GM18526 (cell line): Measurements from ENCODE around the gene KLF16.
A peak's percentile ranks its signal among the peaks of the same experiment; 100 is the strongest.

ENCODE experiments used
- POLR2A ChIP-seq: IDR thresholded peaks from 3 replicates; pipeline ENCODE4 v1.6.1; 2011; ENCODE audit not compliant: insufficient read length; ENCODE audit errors: extremely low read depth

The KLF16 gene

DNA sequence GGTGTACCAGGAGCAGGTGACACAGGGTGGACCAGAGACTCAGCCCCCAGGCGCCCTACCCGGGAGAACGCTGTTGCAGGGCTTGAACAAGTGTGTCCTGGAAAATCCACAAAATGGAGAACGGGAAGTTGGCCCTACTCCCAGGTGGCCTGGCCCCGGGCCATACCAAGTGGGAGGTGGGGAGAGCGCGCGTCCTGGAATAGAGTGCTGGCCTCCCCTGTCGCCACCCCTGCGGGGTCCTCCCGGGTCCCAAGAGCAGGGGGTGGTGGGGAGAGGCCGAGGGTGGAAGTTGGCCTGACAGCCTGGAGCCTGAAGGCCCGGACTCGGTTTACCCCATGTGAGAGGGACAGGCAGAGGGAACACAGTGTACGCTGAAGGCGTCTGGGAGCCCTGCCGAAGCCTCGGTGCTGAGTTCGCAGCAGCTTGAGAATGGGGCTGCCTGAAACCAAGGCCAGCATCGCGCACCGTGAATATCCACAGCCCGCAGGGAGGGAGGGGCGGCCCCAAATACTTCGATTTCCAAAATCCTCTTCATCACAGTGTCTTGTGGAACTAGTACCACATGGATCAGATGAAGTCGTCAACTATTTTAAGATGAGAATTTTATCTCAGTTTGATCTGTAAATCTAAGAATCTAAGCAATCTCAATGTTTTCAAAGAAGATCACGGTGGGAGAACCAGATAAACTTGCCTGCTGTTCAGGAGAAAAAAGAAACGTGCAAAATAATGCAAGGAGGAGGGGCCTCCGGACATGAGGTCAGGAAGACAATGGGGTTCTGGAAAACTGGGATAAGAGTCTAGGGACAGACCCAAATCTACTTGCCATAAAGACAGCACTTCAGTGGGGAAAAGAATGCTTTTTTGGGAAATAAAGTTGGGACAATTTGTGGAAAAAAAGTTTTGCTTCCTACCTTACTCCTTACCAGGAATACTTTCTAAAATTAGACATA, 10.4 kb upstream of the KLF16 start:
- TF ChIP-seq POLR2A: no peak

- TF ChIP-seq POLR2A: no peak
These were observed 9.6 kb upstream of the KLF16 start for GRCh38 chr19:1872807-1873523.

- TF ChIP-seq POLR2A: no peak
These were observed 8.3 kb upstream of the KLF16 start for GRCh38 chr19:1871630-1872029.

- no peak for TF ChIP-seq POLR2A
These were observed 7.8 kb upstream of the KLF16 start for GRCh38 chr19:1871140-1871597.

DNA sequence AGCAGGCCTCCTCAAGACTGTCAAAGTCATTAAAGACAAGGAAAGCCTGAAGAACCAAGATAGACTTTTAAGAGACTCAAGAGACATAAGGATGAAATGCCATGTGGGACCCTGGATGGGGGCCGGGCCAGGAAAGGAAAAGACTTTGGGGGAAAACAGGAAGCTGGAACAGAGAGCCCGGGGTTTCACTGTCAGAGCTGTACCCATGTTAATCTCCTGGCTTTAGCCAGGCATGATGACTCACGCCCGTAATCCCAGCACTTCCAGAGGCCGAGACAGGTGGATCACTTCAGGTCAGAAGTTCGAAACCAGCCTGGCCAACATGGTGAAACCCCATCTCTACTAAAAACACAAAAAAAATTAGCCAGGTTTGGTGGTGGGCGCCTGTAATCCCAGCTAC, 5.6 kb upstream of the KLF16 start:
- TF ChIP-seq POLR2A: no peak

GRCh38 chr19:1867349-1867724, 4.0 kb upstream of the KLF16 start:
- no peak for TF ChIP-seq POLR2A

GRCh38 chr19:1866693-1867348, 3.4 kb upstream of the KLF16 start:
- no peak for TF ChIP-seq POLR2A

GRCh38 chr19:1865172-1866010, 2.0 kb upstream of the KLF16 start:
- TF ChIP-seq POLR2A: no peak

- TF ChIP-seq POLR2A: peak; percentile 41
These were observed 1.2 kb upstream of the KLF16 start for GRCh38 chr19:1864480-1865171.

DNA sequence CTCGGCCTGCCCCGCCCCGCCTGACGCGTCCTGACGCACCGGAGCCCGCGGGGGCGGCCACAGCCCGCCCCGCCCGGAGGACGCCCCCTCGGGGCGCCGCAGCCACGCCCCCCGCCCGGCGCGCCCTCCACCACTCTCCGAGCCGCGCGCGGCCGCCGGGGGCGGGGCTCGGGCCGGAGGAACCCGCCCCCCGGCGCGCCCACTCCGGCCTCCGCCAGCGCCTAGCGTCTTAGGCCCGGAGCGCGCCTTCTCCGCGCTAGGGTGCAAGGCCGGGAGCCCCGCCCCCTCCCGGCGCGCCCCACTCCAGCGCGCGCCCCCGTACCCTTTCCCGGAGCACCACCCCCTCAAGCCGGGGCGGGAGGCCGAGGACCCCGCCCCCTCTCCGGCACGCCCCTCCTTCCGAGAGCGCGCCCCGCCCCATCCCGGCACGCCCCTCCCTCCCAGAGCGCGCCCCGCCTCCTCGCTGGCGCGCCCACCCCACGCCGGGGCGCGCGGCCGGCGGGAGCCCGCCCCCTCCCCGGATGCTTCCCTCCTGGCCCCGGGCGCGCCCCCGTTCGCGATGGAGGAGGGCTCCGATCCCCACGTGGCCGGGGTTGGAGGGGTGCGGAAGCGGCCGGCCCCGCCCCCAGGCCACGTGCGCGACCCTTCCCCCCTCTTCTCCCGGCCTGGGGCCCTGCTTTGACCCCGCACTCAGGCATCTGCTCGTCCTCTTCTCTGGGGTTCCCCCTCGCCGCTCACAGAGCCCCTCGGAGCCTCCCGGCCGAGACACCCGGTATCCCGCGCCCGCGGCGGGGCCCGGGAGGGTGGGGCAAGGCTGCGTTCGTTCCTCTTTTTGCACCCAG, 480 bp upstream of the KLF16 start:
- no peak for TF ChIP-seq POLR2A

- no peak for TF ChIP-seq POLR2A
These were observed 703 bp downstream of the KLF16 start for GRCh38 chr19:1862424-1863327.

GRCh38 chr19:1862068-1862423, 1.3 kb downstream of the KLF16 start:
- TF ChIP-seq POLR2A: no peak
